WERI-Rb-1 (cell line): Measurements from ENCODE around the gene MYO1B.

ENCODE experiments used
- DNase-seq: peaks from one replicate; pipeline ENCODE4 v3.0.0-alpha.2; 2020
- H3K27ac ChIP-seq: fragments of 250-450 bp; sonication (Bioruptor Pico); 2 replicates; pipeline ENCODE4 v1.5.1; 2020; ENCODE audit warnings: mild to moderate bottlenecking, moderate library complexity
- H3K27me3 ChIP-seq: fragments of 250-450 bp; sonication (Bioruptor Pico); 2 replicates; pipeline ENCODE4 v1.5.1; 2021; ENCODE audit warnings: mild to moderate bottlenecking, low read depth, moderate library complexity; ENCODE audit not compliant: insufficient read depth, severe bottlenecking
- H3K36me3 ChIP-seq: fragments of 250-450 bp; sonication (Bioruptor Pico); 2 replicates; pipeline ENCODE4 v1.5.1; 2020; ENCODE audit warnings: mild to moderate bottlenecking, moderate library complexity
- H3K4me3 ChIP-seq: 2 replicates; pipeline ENCODE4 v1.5.1; 2011; ENCODE audit warnings: low read depth, mild to moderate bottlenecking, control low read depth, low read length
- H3K9me3 ChIP-seq: fragments of 250-450 bp; sonication (Bioruptor Pico); 2 replicates; pipeline ENCODE4 v1.5.1; 2021; ENCODE audit warnings: mild to moderate bottlenecking, moderate library complexity; ENCODE audit not compliant: severe bottlenecking
- CTCF ChIP-seq: IDR thresholded peaks from 2 replicates; pipeline ENCODE4 v1.5.1; 2011; ENCODE audit warnings: low read depth, mild to moderate bottlenecking, control low read depth, inconsistent platforms, low read length

MYO1B gene

GRCh38 chr2:191349990-191350389, 104.8 kb downstream of the MYO1B start:
- no peaks in the 10 kb centered on the region for H3K9me3 ChIP-seq
- TF ChIP-seq CTCF: no peak
- DNase-seq: no peak
- H3K36me3 ChIP-seq: no peaks in the 10 kb centered on the region; the same call in none of the 2 replicates
- H3K27me3 ChIP-seq: no peaks in the 10 kb centered on the region
- H3K4me3 ChIP-seq: no peak overlapping the region
- H3K27ac ChIP-seq: no peak overlapping the region

GRCh38 chr2:191350826-191351225, 105.6 kb downstream of the MYO1B start:
- Histone ChIP-seq H3K4me3 (no peak overlapping the region), H3K9me3 (no peaks in the 10 kb centered on the region), H3K36me3 (no peaks in the 10 kb centered on the region; the same call in 1 of the 2 replicates), H3K27ac (no peak overlapping the region), H3K27me3 (no peaks in the 10 kb centered on the region)
- DNase-seq: no peak
- no peak for TF ChIP-seq CTCF

- H3K4me3 ChIP-seq: no peak overlapping the region
- no peaks in the 10 kb centered on the region; the same call in 1 of the 2 replicates for H3K36me3 ChIP-seq
- DNase-seq: no peak
- no peak for TF ChIP-seq CTCF
- H3K27me3 ChIP-seq: no peaks in the 10 kb centered on the region
- no peaks in the 10 kb centered on the region for H3K9me3 ChIP-seq
- H3K27ac ChIP-seq: no peak overlapping the region
Measured at GRCh38 chr2:191351298-191351697, 106.1 kb downstream of the MYO1B start.

- Histone ChIP-seq H3K4me3 (no peak overlapping the region), H3K36me3 (no peaks in the 10 kb centered on the region; the same call in 1 of the 2 replicates), H3K9me3 (no peaks in the 10 kb centered on the region), H3K27me3 (no peaks in the 10 kb centered on the region), H3K27ac (no peak overlapping the region)
- no peak for DNase-seq
- no peak for TF ChIP-seq CTCF
Measured at GRCh38 chr2:191351921-191352320, 106.7 kb downstream of the MYO1B start.

GRCh38 chr2:191352536-191352935, 107.3 kb downstream of the MYO1B start:
- H3K36me3 ChIP-seq: no peaks in the 10 kb centered on the region; the same call in 1 of the 2 replicates
- H3K9me3 ChIP-seq: no peaks in the 10 kb centered on the region
- no peak overlapping the region for H3K4me3 ChIP-seq
- TF ChIP-seq CTCF: no peak
- no peak overlapping the region for H3K27ac ChIP-seq
- no peaks in the 10 kb centered on the region for H3K27me3 ChIP-seq
- DNase-seq: no peak

- no peak for TF ChIP-seq CTCF
- H3K27me3 ChIP-seq: no peaks in the 10 kb centered on the region
- H3K27ac ChIP-seq: no peak overlapping the region
- no peaks in the 10 kb centered on the region for H3K9me3 ChIP-seq
- H3K36me3 ChIP-seq: no peaks in the 10 kb centered on the region; the same call in 1 of the 2 replicates
- DNase-seq: no peak
- H3K4me3 ChIP-seq: no peak overlapping the region
Measured at GRCh38 chr2:191355170-191355758, 110.1 kb downstream of the MYO1B start.
